KMS-11 (cell line): ENCODE measurements around the gene TUBA3D.
A peak's percentile ranks its signal among the peaks of the same experiment; 100 is the strongest.
"Not testable (repeated sequence)": the region's sequence is repeated elsewhere in the genome, so short reads cannot be mapped to it uniquely, and the experiment has no call there.

ENCODE experiments used
- H2AFZ ChIP-seq: fragments of 200-600 bp; sonication (generic); 2 replicates; pipeline ENCODE4 v1.6.1; 2016; ENCODE audit warnings: antibody characterized with exemption, mixed run types, low read depth
- H3K27ac ChIP-seq: fragments of 200-600 bp; sonication (generic); 2 replicates; pipeline ENCODE4 v1.6.1; 2016; ENCODE audit warnings: mild to moderate bottlenecking, mixed run types
- H3K27me3 ChIP-seq: fragments of 200-600 bp; sonication (generic); 2 replicates; pipeline ENCODE4 v1.6.1; 2017; ENCODE audit warnings: mild to moderate bottlenecking, low read depth, mixed run types, moderate library complexity; ENCODE audit not compliant: insufficient read depth
- H3K36me3 ChIP-seq: fragments of 200-600 bp; sonication (generic); 2 replicates; pipeline ENCODE4 v1.6.1; 2017; ENCODE audit warnings: mild to moderate bottlenecking, mixed run types; ENCODE audit not compliant: insufficient read depth
- H3K4me1 ChIP-seq: fragments of 200-600 bp; sonication (generic); 2 replicates; pipeline ENCODE4 v1.6.1; 2016; ENCODE audit warnings: mild to moderate bottlenecking, low read depth, mixed run types; ENCODE audit not compliant: poor library complexity, severe bottlenecking
- H3K4me2 ChIP-seq: fragments of 200-600 bp; sonication (generic); 2 replicates; pipeline ENCODE4 v1.7.0; 2016; ENCODE audit warnings: mild to moderate bottlenecking, mixed run types
- H3K4me3 ChIP-seq: fragments of 200-600 bp; sonication (generic); IDR thresholded peaks from 2 replicates; pipeline ENCODE4 v1.6.1; 2017; ENCODE audit warnings: low read depth, low read length, mixed read lengths; ENCODE audit not compliant: insufficient read depth
- H3K79me2 ChIP-seq: fragments of 200-600 bp; sonication (generic); 2 replicates; pipeline ENCODE4 v1.6.1; 2016; ENCODE audit warnings: low read depth, mixed run types; ENCODE audit not compliant: insufficient read depth
- H3K9ac ChIP-seq: fragments of 200-600 bp; sonication (generic); 2 replicates; pipeline ENCODE4 v1.6.1; 2016; ENCODE audit warnings: mild to moderate bottlenecking, mixed run types
- H4K20me1 ChIP-seq: fragments of 200-600 bp; sonication (generic); 2 replicates; pipeline ENCODE4 v1.6.1; 2016; ENCODE audit warnings: mild to moderate bottlenecking, mixed run types; ENCODE audit not compliant: insufficient read depth
- CTCF ChIP-seq: fragments of 200-600 bp; sonication (generic); conservative IDR thresholded peaks from 2 replicates; pipeline ENCODE4 v1.6.1; 2017; ENCODE audit warnings: low read depth, mild to moderate bottlenecking, antibody characterized with exemption, low read length, moderate library complexity, mixed read lengths

The TUBA3D gene

GRCh38 chr2:131519466-131519865 lies 43.5 kb downstream of the TUBA3D start:
- H3K4me1 ChIP-seq, result no peaks in the 10 kb centered on the region
- H2AFZ ChIP-seq, result no peak overlapping the region
- H3K9ac ChIP-seq, result no peak overlapping the region
- H3K27me3 ChIP-seq, result no peaks in the 10 kb centered on the region
- no peak overlapping the region for H3K4me2 ChIP-seq
- H3K27ac ChIP-seq, result no peak overlapping the region
- no peaks in the 10 kb centered on the region for H3K36me3 ChIP-seq
- H3K4me3 ChIP-seq, result no peak overlapping the region
- no peaks in the 10 kb centered on the region for H4K20me1 ChIP-seq
- H3K79me2 ChIP-seq, result no peaks in the 10 kb centered on the region
- TF ChIP-seq CTCF, result no peak

- H3K79me2 ChIP-seq, H3K4me3 ChIP-seq, H3K27ac ChIP-seq, H3K9ac ChIP-seq, H3K27me3 ChIP-seq, H2AFZ ChIP-seq, H3K36me3 ChIP-seq, H4K20me1 ChIP-seq, H3K4me2 ChIP-seq, H3K4me1 ChIP-seq: not testable (repeated sequence)
These were observed 44.1 kb downstream of the TUBA3D start for GRCh38 chr2:131519871-131520470.

- no peaks in the 10 kb centered on the region for H3K79me2 ChIP-seq
- no peak overlapping the region for H3K4me2 ChIP-seq
- H2AFZ ChIP-seq, result no peak overlapping the region
- no peaks in the 10 kb centered on the region for H3K36me3 ChIP-seq
- no peaks in the 10 kb centered on the region for H3K27me3 ChIP-seq
- no peaks in the 10 kb centered on the region for H3K4me1 ChIP-seq
- no peak overlapping the region for H3K4me3 ChIP-seq
- no peak overlapping the region for H3K9ac ChIP-seq
- no peak overlapping the region for H3K27ac ChIP-seq
- TF ChIP-seq CTCF, result no peak
- no peaks in the 10 kb centered on the region for H4K20me1 ChIP-seq
These were observed 44.6 kb downstream of the TUBA3D start for GRCh38 chr2:131520526-131520925.

- H3K4me1 ChIP-seq, H3K27ac ChIP-seq, H3K36me3 ChIP-seq, H3K4me3 ChIP-seq, H4K20me1 ChIP-seq, H3K27me3 ChIP-seq, H3K9ac ChIP-seq, H3K79me2 ChIP-seq, H2AFZ ChIP-seq, H3K4me2 ChIP-seq: not testable (repeated sequence)
These were observed 45.6 kb downstream of the TUBA3D start for GRCh38 chr2:131521524-131521923.

GRCh38 chr2:131521961-131522781 lies 46.3 kb downstream of the TUBA3D start:
- H3K36me3 ChIP-seq, result no peaks in the 10 kb centered on the region
- no peak for TF ChIP-seq CTCF

GRCh38 chr2:131525256-131525655 lies 49.3 kb downstream of the TUBA3D start:
- not testable (repeated sequence) for H3K79me2 ChIP-seq, H3K4me2 ChIP-seq, H4K20me1 ChIP-seq, H3K36me3 ChIP-seq, H2AFZ ChIP-seq, H3K27me3 ChIP-seq, H3K4me3 ChIP-seq, H3K27ac ChIP-seq, H3K9ac ChIP-seq
- H3K4me1 ChIP-seq, result peaks cover 16% of the 10 kb centered on the region

More at GRCh38 chr2:131521961-131522781, 46.3 kb downstream of the TUBA3D start:
- H3K27me3 ChIP-seq, result no peaks in the 10 kb centered on the region
- no peak overlapping the region for H2AFZ ChIP-seq
- no peaks in the 10 kb centered on the region for H4K20me1 ChIP-seq
- H3K4me1 ChIP-seq, result peaks cover 3% of the 10 kb centered on the region
- no peak overlapping the region for H3K9ac ChIP-seq
- H3K27ac ChIP-seq, result no peak overlapping the region
- no peaks in the 10 kb centered on the region for H3K79me2 ChIP-seq
- H3K4me3 ChIP-seq, result no peak overlapping the region
- H3K4me2 ChIP-seq, result no peak overlapping the region

- Histone ChIP-seq H3K4me1 (peaks cover 16% of the 10 kb centered on the region), H2AFZ (peak within 1 kb of the TSS; percentile 67), H3K27ac (peak within 1 kb of the TSS; percentile 64), H3K9ac (peak within 1 kb of the TSS; percentile 60; the same call in 1 of the 2 replicates), H3K4me2 (peak within 1 kb of the TSS; percentile 33)
- H3K36me3 ChIP-seq, H3K27me3 ChIP-seq, H3K79me2 ChIP-seq, H3K4me3 ChIP-seq, H4K20me1 ChIP-seq: not testable (repeated sequence)
These were observed 51.4 kb downstream of the TUBA3D start, which contains the start of gene CCDC74A for GRCh38 chr2:131527131-131528001. CCDC74A (plus strand) TSS chr2:131527888; CDS start chr2:131527971, 83 bp downstream.
